ENCODE measurements around the gene PROSER2. TPM values are rescaled to one million over a fixed set of nuclear protein-coding genes. Genes with fewer than 3 reads are reported as not detected.

The PROSER2 gene
- total RNA-seq, 1 donor from 2014 or later = 8.8 TPM

DNA sequence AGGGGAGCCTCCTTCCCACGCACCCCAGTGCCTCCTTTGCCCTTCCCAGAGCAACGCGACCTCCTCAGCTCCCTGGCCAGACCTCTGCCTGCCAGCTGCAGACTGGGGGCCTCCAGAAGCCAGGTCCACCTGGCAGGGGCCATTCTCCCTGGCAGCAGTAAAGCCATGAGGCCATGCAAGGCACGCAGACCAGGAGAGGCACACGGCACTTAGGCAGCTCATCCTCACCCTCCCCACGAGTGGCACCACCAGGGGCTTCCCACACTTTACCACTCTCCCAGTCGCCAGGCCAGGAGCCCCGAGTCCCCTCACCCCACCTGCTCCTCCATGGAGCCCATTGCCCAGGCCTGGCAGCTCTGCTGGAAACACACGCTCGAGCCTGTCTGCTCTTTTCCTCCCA, 85.4 kb downstream of the PROSER2 start:
- DNase-seq (ENCODE audit: low spot score) = no peak

DNA sequence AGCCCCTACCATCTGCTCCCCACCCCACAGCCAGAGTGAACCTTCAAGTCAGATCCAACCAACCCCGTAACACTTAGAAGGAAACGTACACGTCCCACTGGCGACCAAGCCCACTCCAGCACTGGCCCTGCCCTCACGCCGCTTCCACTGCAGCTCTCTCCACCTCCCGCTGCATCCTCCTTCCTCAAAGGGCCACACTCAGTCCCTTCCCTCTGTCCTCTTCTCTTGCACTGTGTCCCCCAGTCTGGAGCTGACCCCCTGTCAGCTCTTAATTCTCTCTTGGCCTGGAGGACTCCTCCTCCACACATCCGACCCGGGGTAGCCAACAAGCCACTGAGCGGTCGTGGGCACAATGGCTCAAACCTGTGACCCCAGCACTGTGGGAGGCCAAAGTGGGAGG, 85.8 kb downstream of the PROSER2 start:
- no peak for DNase-seq (ENCODE audit: low spot score)

DNA sequence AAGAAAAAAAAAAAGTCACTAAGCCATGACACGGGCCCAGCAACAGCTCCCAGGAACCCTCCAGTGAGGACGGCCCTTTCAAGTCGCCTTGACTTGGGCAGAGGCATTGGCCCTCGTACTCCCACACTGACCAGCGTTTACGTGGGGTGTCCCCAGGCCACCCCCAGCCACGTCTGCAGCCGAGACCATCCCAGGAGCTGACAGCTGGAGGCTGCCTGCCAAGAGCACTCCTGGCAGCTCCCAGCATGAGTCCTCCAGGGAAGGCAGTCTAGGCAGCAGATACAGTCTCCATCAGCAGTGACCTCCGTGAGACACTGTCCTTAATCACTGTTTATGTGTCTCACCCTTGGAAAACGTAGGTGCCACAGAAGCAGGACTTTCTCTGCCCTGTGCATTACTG, 86.5 kb downstream of the PROSER2 start:
- no peak for DNase-seq (ENCODE audit: low spot score)

DNA sequence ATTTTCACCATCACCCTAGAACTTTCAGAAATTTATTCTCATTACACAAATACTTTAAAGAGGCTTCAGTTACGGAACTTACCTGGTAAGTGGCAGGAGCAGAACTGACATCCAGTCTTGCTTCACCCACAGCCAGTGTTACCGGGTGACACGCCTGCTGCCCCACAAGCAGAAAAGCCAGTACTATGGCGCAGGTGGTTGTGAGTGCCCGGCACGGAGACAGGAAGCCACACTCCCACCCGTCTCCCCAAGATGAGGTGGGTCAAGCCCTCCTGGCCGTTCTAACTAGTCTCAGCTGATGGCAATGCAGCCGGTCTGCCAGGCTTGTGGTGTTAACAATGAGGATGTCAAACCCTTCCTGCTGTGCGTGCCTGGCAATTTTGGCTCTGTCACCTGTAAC, 86.9 kb downstream of the PROSER2 start:
- no peak for DNase-seq (ENCODE audit: low spot score)

DNA sequence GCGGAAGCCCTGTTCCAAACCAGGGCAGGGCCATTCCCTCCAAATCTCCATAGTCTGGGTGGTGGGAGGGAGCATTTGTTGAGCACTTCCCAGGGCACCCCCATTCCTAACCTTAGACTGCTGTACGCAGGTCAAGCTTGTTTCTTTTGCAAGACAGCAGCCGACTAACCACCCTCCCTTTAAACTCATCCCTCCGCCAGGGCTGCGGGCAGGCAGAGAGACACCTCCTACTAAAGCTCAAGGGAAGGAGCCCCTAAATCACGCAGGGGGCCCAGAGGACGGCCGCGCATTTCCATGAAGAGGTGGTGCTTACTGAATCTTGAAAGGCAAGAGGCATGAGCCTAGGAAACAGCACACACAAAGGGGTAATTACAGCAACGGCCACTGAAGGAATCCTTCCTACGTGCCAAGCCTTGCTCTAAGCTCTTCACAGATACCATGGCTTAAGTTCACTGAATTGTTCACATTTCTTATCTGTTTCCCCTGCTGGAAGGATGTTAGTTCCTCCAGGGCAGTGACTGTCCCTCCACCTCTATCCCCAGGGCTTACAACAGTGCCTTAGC, 90.0 kb downstream of the PROSER2 start:
- no peak for DNase-seq (ENCODE audit: low spot score)

DNA sequence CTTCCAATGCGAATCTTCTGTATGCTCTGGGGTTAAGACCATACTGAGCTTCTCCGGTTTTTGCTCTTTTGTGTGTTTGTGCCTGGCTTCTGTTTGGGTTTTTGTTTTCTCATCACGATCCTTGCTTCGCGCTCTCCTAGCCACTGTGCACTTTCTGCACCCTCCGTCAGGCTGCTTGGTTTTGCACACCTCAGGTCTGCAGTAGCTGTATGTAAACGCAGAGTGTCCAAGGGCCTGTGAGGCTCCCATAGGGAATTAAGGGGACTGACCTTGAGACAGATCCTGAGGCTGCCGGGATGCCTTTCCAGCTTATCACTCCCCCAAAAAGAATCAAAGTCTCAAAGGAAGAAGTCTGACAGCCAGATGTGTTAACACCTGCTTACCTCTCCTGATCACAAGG, 95.2 kb downstream of the PROSER2 start:
- no peak for DNase-seq (ENCODE audit: low spot score)

DNA sequence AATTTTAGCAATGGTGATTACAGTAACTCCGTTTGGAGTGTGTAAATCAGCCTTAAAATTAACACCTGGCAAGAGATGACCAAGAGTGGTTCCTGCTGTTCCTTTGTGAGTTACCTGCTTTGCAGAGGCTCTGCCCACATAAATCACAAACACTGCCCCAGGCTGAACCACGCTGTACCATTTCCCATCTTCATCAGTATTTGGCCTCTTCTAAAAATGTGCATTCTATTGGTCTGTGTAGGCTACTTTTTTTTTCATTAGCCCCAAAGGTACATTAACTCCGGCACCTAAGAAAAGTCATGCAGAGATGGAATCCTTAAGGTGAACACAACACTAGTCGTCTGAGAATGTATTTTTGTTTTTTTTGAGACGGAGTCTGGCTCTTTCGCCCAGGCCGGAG, 96.1 kb downstream of the PROSER2 start:
- DNase-seq (ENCODE audit: low spot score) = no peak

Other genes with a start within 250 kb of the PROSER2 start
- gene USP6NL, start 211.7 kb upstream of the PROSER2 start, total RNA-seq = 14.6 TPM
- 4.1 TPM for gene ECHDC3, start 81.0 kb upstream of the PROSER2 start, total RNA-seq
- 15.8 TPM for gene UPF2, start 219.5 kb downstream of the PROSER2 start, total RNA-seq
- gene DHTKD1, start 245.6 kb downstream of the PROSER2 start, total RNA-seq = 22.3 TPM

Data from mucosa of gallbladder (tissue), 1 donor.